CD4-positive, alpha-beta T cell treated with Interleukin-17A for 4 hours (primary cell): ENCODE measurements around the gene GPR82.
"Not testable (repeated sequence)": the region's sequence is repeated elsewhere in the genome, so short reads cannot be mapped to it uniquely, and the experiment has no call there.

Experiments used
- DNase-seq: peaks from one replicate; pipeline ENCODE4 v3.0.0-alpha.2; 2020; ENCODE audit warnings: mixed read lengths

GPR82 gene

DNA sequence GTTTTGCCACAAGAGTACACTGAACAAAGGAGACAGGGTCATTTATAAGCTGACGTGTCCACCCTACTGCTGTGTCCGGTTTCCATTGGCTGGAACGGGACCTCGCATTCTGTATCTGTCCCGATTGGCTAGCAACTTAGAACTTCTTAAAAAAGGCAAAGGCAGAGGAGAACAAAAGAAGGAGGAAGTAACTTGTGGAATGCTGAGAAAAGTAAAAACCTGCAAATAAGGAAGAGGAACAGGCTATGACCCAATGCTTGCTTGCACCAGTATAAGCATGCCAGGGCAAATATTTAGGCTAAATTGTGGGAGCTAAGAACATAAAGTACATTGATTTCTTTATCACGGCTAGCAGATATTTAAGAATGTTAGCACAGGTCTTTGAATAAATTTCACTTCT is 4.4 kb upstream of the GPR82 start:
- DNase-seq = not testable (repeated sequence)

DNA sequence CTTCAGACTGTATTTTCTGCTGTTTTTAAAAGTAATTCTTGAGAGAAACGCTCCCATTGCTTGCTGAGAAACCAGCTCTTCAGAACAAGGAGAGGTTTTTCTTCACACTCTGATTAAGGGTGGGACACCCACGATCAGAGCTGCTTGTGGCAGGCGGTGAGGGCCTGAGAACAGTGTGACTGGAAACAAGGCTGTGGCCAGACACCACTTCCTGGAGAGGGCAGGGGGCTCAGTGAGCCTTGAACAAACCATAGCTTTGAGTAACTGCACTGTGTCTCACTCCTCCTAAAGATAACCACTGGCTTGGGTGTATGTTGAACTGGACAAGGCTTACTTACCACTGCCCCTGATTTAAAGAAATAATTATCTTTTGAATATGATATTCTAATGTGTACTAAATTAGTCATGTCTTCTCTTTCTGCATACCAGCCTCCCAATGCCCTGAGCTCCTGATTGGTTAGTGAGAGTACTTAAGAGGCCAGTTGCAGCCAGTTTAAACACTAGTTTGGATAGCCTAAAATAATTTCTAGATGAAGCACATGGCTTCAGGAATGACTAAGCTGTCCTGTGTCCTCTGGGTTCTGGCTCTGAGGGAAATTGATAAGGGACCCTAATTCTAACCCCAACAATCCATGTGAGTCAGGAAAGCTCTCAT is 3.7 kb upstream of the GPR82 start:
- DNase-seq = peak; percentile 27

DNA sequence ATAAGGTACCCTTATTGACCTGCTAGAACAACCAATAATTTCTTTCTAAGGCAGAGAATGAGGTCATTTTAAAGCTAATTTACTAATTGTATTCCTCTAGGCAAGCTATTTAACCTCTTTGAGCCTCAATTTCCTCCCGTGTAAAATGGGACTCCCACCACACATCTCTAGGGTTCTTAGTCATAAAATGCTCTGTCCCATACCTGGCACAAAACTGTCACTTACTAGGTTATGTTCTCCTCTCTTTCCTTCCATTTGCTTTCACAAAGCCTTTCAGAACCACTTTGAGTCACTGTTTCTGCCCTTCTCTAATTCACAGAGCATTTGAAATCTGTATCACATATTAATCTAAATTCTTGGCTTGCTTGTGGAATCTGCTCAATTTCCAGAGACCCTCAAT is 2.4 kb upstream of the GPR82 start:
- DNase-seq = no peak

DNA sequence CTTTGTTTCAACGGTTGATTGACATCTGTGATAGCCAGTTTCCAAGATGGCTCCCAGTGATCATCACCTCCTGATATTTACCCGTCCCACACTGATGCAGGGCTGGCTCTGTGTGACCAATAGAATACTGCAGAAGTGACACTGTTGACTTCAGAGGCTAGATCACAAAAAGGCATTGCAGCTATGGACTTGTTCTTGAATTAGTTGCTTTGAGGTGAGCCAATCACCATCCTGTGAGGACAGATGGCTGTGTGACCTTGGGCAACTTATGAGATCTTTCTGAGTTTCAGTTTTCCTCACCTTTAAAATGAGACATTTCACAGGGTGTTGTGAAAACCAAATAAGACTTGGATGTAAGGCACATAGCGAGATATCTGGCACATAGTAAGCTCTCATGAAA is 1.8 kb upstream of the GPR82 start:
- DNase-seq = no peak

DNA sequence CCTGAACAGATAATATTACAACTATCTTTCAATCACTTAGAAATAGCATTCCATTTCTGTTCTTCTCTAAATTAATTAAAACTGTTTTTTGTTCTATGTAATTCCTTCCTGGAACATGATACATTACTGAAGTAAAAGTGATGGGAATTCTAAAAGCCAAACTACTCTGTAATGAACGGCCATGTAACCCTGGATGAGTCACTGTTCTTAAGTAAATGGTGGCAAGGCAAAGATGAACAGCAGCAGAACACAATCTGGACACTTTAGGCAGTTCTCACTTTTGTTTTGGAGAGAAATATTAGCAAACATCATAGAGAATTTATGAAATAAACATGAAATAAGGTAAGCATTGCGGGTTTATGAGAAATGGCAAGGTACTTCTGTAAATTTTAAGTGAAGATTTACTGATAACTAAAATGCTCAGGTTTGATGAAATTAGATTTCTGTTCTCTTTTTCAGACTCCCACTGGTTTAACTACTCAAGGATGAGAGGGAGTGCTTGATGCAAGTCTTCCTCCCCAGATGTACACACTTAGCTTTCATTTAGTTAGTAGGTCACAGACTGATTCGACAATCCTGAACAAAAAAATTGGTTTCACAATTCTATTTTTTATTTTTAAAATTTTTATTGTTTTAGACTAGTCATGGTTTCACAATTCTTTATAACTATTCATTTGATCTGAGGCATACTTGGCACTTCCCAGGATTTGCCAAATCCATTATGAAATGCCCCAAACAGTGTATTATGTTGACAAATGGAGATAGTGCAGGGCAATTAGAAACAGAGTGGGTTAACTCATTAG is 964 bp upstream of the GPR82 start:
- no peak for DNase-seq

DNA sequence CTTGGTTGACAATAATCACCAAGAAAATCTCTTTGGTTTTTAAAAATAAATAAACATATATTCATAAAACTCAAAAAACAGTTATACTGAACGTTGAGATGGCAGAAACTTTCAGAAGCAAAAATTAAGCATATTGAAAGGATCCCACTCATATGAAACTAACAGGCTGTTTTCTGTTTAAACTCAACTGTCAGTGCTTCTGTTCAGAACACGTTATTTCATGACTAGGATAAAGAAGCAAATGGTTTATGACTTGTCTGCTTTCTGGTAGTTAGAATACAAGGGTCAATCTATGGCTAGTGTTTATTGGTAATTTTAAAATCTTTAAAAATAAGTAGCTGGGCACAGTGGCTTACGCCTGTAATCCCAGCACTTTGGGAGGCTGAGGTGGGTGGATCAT is 4.1 kb downstream of the GPR82 start:
- DNase-seq = no peak

DNA sequence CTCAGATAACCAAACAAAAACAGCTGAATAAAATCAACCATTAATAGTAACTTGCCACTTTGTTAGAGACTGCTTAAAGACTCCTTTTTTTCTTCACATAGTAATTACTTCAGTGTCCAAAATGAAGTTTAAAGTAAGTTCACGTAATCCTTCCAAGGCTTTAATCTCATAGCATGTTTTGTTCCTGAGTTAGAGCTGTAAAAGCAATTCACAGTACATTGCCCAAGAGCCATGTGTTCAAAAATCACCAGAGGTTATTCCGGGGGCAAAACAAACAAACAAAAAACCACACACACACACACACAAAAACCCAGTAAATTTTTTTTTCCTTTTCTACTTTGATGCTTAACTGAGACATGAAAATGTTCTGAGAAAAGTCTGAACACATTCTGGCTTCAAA is 6.1 kb downstream of the GPR82 start:
- no peak for DNase-seq

DNA sequence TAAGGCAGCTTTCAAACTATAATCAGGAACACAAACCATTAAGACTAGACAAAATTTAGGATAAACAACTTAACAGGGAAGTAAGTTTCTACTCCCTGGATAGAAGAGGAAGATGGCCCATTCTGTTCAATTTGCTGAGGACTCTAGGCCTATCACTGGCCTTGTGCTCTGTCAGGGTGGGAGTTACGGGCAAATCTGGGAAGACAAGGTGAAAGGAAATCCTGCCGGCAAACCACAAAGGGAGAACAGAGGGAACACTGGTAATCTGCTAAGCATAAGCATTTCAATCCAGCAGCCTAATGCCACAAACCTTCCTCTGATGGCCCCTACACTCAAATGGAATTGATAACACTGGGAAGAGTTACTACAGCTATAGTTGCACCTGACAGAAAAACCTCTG is 8.3 kb downstream of the GPR82 start:
- DNase-seq = no peak

DNA sequence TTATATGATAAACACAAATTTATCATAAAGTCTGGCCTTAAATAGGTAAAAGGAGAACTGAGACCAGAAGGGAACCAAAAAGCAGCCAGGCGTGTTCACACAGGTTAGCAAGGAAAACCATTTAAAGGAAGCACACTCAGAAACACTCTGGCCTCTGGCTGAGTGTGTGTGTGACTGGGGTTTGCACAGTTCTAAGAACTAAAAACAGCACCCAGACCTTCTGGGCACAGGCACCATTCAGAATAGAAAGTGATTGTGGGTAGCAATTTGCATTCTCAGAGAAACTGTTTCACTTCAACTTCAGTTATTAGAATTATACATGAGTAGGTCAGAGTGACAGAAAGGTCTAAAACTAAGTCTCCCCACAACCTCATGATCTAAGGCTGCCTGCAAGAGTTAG is 10.0 kb downstream of the GPR82 start:
- DNase-seq = no peak

DNA sequence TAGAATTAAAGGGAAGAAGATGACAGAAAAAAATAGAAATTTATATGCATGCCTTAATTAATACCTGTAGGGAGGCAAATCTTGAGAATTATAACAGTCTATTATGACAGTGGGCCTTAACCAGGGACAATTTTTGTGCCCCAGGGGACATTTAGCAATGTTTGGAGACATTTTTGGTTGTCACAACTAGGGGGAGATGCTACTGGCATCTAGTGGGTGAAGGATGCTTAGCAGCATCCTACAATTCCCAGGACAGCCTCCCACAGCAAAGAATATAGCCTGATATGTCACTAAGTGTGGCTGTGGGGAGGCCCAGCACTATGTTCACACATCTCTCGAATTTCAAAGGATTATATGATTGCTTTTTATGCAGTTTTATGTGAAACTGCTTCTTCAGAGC is 10.5 kb downstream of the GPR82 start:
- DNase-seq = no peak

DNA sequence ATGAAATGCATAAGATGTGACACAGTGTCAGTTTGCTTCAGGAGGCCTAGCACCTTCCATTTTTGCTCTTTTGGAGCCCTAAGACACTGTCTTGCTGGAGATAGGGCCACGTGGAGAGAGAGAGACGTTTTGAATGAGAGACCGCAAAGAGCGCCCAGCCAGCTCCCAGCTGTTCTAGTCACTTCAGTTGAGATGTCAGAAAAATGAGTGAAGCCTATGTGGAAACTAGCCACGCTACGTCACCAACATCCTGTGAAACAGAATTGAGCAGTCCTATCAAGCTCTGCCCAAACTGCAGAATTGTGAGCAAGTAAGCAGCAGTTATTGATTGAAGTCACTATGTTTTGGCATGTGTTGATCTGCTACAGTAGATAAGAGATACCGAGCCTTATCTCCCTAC is 13.1 kb downstream of the GPR82 start:
- peak; percentile 33 for DNase-seq

DNA sequence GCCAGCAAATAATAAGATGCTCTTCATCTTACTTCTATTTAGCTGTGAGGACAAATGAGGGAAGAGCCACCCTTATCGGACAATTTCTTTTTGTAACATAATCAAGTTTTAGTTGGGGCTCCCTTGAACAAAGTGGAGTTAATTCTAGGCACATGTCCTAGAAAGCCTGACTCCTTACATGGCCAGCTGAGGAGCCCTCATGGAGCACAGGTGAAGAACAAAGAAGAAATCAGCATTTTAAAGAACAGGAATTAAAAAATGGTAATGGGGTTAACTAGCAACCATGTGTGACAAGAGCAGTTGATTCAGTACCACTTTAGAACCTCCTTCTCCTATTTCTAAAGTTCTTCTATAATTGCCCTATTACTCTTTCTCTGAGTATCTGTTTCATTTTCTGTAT is 15.9 kb downstream of the GPR82 start:
- DNase-seq = no peak

DNA sequence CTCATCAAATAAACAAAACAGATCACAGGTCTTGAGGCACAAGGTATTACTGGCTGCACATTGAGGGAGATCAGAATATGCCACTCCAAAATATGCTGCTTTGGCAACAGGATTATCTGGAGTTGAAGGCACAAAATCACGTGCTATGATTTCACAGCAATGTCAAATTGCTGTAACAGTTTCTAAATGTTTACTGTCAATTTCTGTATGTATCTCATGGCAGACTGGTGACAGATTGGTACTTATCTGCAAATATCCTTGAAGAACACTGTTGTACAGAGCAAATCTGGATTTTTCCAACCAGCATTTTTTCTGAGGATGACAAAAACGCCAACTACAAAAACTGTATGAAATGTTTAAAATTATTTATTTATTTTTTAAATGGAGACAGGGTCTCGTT is 26.7 kb downstream of the GPR82 start:
- no peak for DNase-seq

DNA sequence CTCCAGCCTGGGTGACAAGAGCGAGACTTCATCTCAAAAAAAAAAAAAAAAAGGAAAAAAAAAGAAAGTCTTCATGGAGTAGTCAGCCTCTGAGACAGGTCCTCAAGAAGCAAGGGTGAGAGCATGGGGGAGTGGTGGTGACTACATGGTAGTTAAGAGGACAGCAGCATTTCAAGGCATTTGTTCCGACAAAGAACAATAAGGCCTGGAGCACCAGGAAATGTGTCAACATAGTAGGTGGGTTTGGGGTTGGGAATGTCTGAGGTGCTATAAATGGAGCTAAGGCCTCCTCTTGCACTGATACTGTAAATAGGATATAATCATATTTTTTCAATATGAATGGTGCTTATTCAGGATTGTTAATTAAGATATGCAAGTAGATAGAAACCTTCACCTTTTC is 34.4 kb downstream of the GPR82 start:
- no peak for DNase-seq

DNA sequence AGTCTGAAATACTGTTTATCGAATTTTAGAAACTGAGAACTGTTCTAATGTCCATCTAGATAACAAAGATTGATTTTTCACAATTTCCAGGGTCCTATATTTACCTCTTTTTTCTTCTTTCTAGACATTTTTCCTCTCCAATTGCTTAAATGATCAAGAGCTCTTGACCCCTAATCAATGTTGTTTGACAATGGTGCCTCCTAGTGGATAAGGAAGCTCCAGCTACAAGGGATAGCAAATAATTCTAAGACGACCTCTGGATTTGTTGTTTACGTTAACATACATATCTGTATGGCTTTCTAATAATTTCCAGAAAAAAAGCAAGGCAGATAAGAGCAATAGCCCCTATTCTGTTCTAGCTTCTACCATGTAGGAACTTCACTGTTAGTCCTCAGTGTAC is 35.8 kb downstream of the GPR82 start:
- DNase-seq = no peak

DNA sequence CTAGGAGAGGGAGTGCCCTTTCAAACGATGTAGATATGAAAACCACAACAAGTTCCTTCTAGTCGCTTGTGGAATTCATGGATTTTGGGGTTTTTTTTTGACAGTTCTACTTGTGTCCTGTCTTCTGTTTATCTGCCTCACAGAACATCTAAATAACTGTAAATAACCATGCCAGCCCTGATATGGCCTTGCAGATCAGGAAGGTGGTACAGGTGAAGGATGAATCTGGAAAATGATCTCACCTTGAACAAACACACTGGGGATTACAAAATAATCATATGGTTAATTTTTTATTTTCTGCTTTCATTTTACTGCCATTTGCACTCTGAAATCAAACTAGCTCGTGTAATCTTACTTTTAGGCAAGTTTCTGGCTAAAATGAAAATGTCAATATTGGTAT is 37.2 kb downstream of the GPR82 start:
- no peak for DNase-seq

DNA sequence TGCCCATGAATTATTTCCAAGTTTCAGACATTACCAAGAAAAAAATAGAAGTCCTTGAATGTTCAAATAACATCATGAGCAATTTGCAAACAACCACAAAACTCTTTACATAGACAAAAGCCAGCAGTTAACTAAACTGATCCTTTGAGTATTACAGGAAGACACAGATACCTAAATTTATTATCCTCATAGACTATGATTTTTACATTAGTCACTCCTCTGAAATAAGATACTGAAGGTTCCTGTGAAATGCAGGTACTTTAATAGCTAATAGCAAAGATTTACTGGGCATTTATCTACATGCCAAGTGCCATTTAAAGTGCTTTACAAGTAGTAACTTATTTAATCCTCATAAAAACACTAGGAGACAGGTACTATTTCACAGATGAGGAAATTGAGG is 37.7 kb downstream of the GPR82 start:
- no peak for DNase-seq

DNA sequence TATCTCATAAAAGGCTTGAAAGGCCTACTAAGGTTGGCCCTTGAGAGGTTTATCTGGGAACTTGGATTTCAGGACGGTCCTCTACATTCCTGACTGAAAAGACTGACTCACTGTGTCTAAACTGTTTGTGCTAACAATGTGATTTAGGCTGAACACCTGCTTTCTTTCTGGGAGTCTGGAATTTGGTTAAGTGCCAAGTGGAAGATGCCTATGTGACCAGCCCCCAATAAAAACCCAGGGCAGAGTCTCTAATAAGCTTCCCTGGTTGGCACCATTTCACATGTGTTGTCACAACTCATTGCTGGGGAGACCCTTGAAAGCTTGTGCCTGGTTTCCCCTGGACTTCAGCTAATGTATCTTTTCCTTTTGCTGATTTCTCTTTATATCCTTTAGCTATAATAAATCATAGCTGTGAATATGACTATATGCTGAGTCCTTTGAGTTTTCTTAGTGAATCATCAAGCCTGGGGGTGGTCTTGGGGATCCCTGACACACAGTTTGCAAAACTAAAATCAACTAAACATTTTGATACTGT is 55.1 kb downstream of the GPR82 start:
- no peak for DNase-seq
